HCT116 (cell line): Measurements from ENCODE around the gene TTC16. TPM values are rescaled to one million over a fixed set of nuclear protein-coding genes. Genes with fewer than 3 reads are reported as not detected.

ENCODE experiments used
- ATAC-seq: fragments of 200-7000 bp; cut with Tn5 transposase; 2 replicates; pipeline ENCODE4 v1.9.1; 2020; ENCODE audit warnings: mild to moderate bottlenecking, moderate library complexity
- BruUV-seq: library from RNA; stranded (reverse); fragments of 400-500 nt; replicated peaks from 2 replicates; lab custom pipeline; 2021; lab: Mats Ljungman, UMichigan
- CTCF ChIA-PET: fragments of 300-600 bp; sonication (Branson Sonifier 250); formaldehyde crosslinking; loops from one replicate; lab custom pipeline; 2021; ENCODE audit warnings: antibody characterized with exemption; lab: Charles Lee
- POLR2A ChIA-PET: fragments of 300-600, 350-600 bp; sonication (Branson Sonifier 250); formaldehyde crosslinking; loops from one replicate; lab custom pipeline; 2021; ENCODE audit warnings: antibody characterized with exemption; lab: Charles Lee
- RAD21 ChIA-PET, 2 experiments: fragments of 300-600 bp; sonication (Branson Sonifier 250); formaldehyde crosslinking; loops; one replicate each; lab custom pipeline; 2023; ENCODE audit warnings: low total read pairs in 2 of 2; ENCODE audit not compliant: uncharacterized antibody in 2 of 2, unreplicated experiment in 2 of 2, low non-redundant PET in 1 of 2; lab: Charles Lee
- DNase-seq: peaks from one replicate; pipeline ENCODE4 v3.0.0-alpha.2; 2010; ENCODE audit warnings: low read depth, low spot score
- H2AFZ ChIP-seq: fragments of 200-600 bp; shearing (Covaris generic), sonication (generic); 2 replicates; pipeline ENCODE4 v1.6.1; 2017; ENCODE audit warnings: low read depth, mixed run types, mixed read lengths, antibody characterized with exemption, low read length; ENCODE audit not compliant: poor library complexity, severe bottlenecking
- H3K27ac ChIP-seq: 2 replicates; pipeline ENCODE4 v1.5.1; 2012; ENCODE audit warnings: low read depth, low read length
- H3K27me3 ChIP-seq: fragments of 200-600 bp; sonication (generic); 2 replicates; pipeline ENCODE4 v1.6.1; 2016; ENCODE audit warnings: mixed run types, low read length, mixed read lengths; ENCODE audit not compliant: insufficient read depth
- H3K36me3 ChIP-seq, 2 experiments: fragments of 200-500 bp in 1 of 2; fragments of 200-600 bp in 1 of 2; sonication (Bioruptor generic) in 1 of 2; sonication (generic) in 1 of 2; 2 replicates each; pipeline versions ENCODE4 v1.5.1 to v1.6.1; 2014 to 2016; ENCODE audit warnings: low read length in 2 of 2, inconsistent platforms in 1 of 2, mixed read lengths in 1 of 2, mixed run types in 1 of 2; ENCODE audit not compliant: insufficient read depth in 2 of 2, control insufficient read depth in 1 of 2
- H3K4me1 ChIP-seq, 2 experiments: fragments of 200-600 bp in 1 of 2; sonication (generic) in 1 of 2; 2 replicates each; pipeline versions ENCODE4 v1.5.1 to v1.6.1; 2012 to 2017; ENCODE audit warnings: low read length in 2 of 2, inconsistent platforms in 1 of 2, mild to moderate bottlenecking in 1 of 2, mixed read lengths in 1 of 2, mixed run types in 1 of 2, moderate library complexity in 1 of 2; ENCODE audit not compliant: insufficient read depth in 2 of 2, control insufficient read depth in 1 of 2
- H3K4me2 ChIP-seq: fragments of 200-600 bp; sonication (generic); 2 replicates; pipeline ENCODE4 v1.6.1; 2017; ENCODE audit warnings: mixed run types, low read length, mixed read lengths
- H3K4me3 ChIP-seq, 2 experiments: fragments of 200-600 bp in 1 of 2; sonication (generic) in 1 of 2; replicated peaks in 1 of 2; 2 replicates each; pipeline ENCODE4 v1.5.1; 2011 to 2016; ENCODE audit warnings: low read length in 2 of 2, control low read depth in 1 of 2, low read depth in 1 of 2, mild to moderate bottlenecking in 1 of 2, mixed read lengths in 1 of 2, mixed run types in 1 of 2
- H3K79me2 ChIP-seq: fragments of 200-600 bp; sonication (generic); 2 replicates; pipeline ENCODE4 v1.6.1; 2017; ENCODE audit warnings: mild to moderate bottlenecking, mixed run types, low read length, moderate library complexity, mixed read lengths; ENCODE audit not compliant: insufficient read depth
- H3K9ac ChIP-seq: fragments of 200-600 bp; sonication (generic); 2 replicates; pipeline ENCODE4 v1.6.1; 2016; ENCODE audit warnings: low read length, mixed read lengths
- H3K9me2 ChIP-seq: fragments of 200-600 bp; sonication (generic), shearing (Covaris generic); 2 replicates; pipeline ENCODE4 v1.6.1; 2017; ENCODE audit warnings: mixed run types, mild to moderate bottlenecking, moderate library complexity; ENCODE audit not compliant: insufficient read depth
- H3K9me3 ChIP-seq, 2 experiments: fragments of 200-500 bp in 1 of 2; fragments of 200-600 bp in 1 of 2; sonication (Bioruptor generic) in 1 of 2; sonication (generic) in 1 of 2; 2 replicates each; pipeline ENCODE4 v1.6.1; 2014 to 2017; ENCODE audit warnings: low read length in 2 of 2, mixed read lengths in 2 of 2, inconsistent platforms in 1 of 2, low read depth in 1 of 2, mild to moderate bottlenecking in 1 of 2, mixed run types in 1 of 2, moderate library complexity in 1 of 2; ENCODE audit not compliant: control insufficient read depth in 1 of 2, insufficient read depth in 1 of 2
- H4K20me1 ChIP-seq: fragments of 200-600 bp; sonication (generic), shearing (Covaris generic); 2 replicates; pipeline ENCODE4 v1.6.1; 2017; ENCODE audit warnings: mixed run types, mild to moderate bottlenecking, moderate library complexity; ENCODE audit not compliant: insufficient read depth
- CBX3 ChIP-seq: IDR thresholded peaks from 2 replicates; pipeline ENCODE4 v1.6.1; 2012; ENCODE audit warnings: low read depth
- CEBPB ChIP-seq: IDR thresholded peaks from 2 replicates; pipeline ENCODE4 v1.6.1; 2012; ENCODE audit warnings: low read depth
- EGR1 ChIP-seq: IDR thresholded peaks from 2 replicates; pipeline ENCODE4 v1.6.1; 2012; ENCODE audit warnings: low read depth
- ELF1 ChIP-seq: IDR thresholded peaks from 2 replicates; pipeline ENCODE4 v1.6.1; 2012; ENCODE audit warnings: low read depth, borderline replicate concordance
- EZH2 ChIP-seq: fragments of 200-600 bp; sonication (generic); IDR thresholded peaks from 2 replicates; pipeline ENCODE4 v1.6.1; 2017; ENCODE audit warnings: antibody characterized with exemption, mixed run types
- EZH2phosphoT487 ChIP-seq: fragments of 200-600 bp; IDR thresholded peaks from 2 replicates; pipeline ENCODE4 v1.6.1; 2018; ENCODE audit warnings: antibody characterized with exemption, borderline replicate concordance
- FOSL1 ChIP-seq: IDR thresholded peaks from 2 replicates; pipeline ENCODE4 v1.6.1; 2012; ENCODE audit warnings: low read depth
- POLR2A ChIP-seq: IDR thresholded peaks from 2 replicates; pipeline ENCODE4 v1.7.0; 2011; ENCODE audit warnings: borderline replicate concordance; ENCODE audit not compliant: insufficient read depth, insufficient read length; ENCODE audit errors: extremely low read depth
- POLR2AphosphoS5 ChIP-seq: IDR thresholded peaks from 2 replicates; pipeline ENCODE4 v1.6.1; 2011; ENCODE audit warnings: mild to moderate bottlenecking, low read depth, low read length, moderate library complexity
- RAD21 ChIP-seq: IDR thresholded peaks from 2 replicates; pipeline ENCODE4 v1.6.1; 2012; ENCODE audit warnings: low read depth, mild to moderate bottlenecking
- intact Hi-C: fragments of 100-400 bp; cut with micrococcal nuclease; formaldehyde crosslinking; loops from 2 replicates; pipeline ENCODE4 v1.10.0; 2022
- total RNA-seq: library from RNA; stranded (reverse); gene quantifications from one replicate; pipeline ENCODE4 v1.2.1, GENCODE V29; 2021; ENCODE audit not compliant: unreplicated experiment
- TF ChIP-seq, protein P1 (sequence below): IDR thresholded peaks from 2 replicates; pipeline ENCODE4 v1.6.1; 2012

The TTC16 gene
- total RNA-seq, 1 experiment from 2014 or later, result not detected

DNA sequence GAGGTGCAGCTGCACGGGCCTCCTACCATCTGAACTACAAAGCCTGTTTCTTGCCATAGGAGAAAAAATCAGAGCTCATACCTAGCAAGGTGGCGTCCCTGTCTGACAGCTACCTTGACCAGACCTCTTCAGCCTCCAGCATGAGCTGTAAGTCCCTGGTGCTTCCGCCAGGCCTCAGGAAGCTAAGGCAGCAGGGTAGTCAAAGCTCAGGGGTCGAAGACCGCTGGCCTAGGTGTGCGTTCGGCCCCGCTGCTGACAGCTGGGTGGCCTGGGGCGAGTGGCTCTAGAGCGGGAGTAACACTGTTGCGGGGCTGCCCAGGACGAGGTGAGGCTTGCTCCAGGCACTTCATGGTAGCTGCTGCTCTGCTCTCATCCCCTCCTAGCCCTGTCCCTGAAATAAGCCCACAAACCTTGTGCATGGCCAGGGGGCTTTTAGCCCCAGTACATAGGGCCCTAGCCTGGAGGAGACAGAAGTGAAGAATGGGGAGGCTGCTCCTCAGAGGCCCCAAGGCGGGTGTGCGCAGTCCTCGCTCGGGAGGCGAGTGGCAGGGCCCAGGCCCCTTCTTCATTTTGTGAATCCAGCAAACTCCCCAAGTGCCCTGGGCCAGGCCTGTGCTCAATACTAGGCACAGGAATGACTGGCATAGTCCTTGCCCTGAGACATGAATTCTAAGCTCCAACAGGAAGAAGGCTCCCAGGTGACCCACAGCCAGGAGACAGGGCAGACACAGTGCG lies 13.8 kb downstream of the TTC16 start:
- no peaks in the 10 kb centered on the region for H3K9me3 ChIP-seq
- no TSS peak for BruUV-seq
- no peak overlapping the region for H2AFZ ChIP-seq
- no peak for DNase-seq
- ATAC-seq, result no peak
- POLR2A ChIA-PET, result no interaction called here
- no peaks in the 10 kb centered on the region for H4K20me1 ChIP-seq
- H3K4me3 ChIP-seq, result no peak overlapping the region
- H3K4me1 ChIP-seq, result peaks cover 12 to 21% of the 10 kb centered on the region in 2 experiments
- no peaks in the 10 kb centered on the region for H3K36me3 ChIP-seq
- RAD21 ChIA-PET, result no interaction called here
- no peak overlapping the region for H3K9ac ChIP-seq
- no peaks in the 10 kb centered on the region for H3K79me2 ChIP-seq
- CTCF ChIA-PET, result no interaction called here
- TF ChIP-seq, protein P1, sequence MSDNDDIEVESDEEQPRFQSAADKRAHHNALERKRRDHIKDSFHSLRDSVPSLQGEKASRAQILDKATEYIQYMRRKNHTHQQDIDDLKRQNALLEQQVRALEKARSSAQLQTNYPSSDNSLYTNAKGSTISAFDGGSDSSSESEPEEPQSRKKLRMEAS, result no peak
- TF ChIP-seq FOSL1 (no peak), EZH2 (no peak), CEBPB (no peak), CBX3 (no peak), ELF1 (no peak), EZH2phosphoT487 (no peak), EGR1 (no peak), POLR2AphosphoS5 (no peak), RAD21 (no peak)
- H3K9me2 ChIP-seq, result no peaks in the 10 kb centered on the region
- H3K27ac ChIP-seq, result no peak overlapping the region
- no peaks in the 10 kb centered on the region for H3K27me3 ChIP-seq
- H3K4me2 ChIP-seq, result no peak overlapping the region
- intact Hi-C loops, result no loop called here

DNA sequence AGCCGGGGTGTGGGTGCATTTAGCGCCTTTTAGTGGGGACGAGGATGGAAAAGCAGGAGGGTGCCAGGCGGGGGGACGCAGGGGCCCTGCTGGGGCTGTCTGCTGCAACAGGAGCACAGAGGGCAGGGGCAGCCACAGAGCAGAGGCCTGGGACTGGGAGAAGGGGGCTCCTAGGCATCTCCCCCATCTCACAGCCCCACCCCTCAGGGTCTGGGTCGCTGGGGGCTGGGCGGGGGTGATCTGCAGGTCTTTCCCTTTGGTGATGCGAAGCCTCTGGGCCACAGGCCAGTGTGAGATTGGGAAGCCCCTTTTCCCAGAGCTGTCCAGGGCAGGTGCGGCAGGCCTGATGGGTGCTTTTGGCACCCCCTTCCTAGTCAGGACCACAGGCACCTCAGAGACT lies 14.4 kb downstream of the TTC16 start:
- H3K4me1 ChIP-seq, result peaks cover 7 to 19% of the 10 kb centered on the region in 2 experiments
- no peak overlapping the region for H3K4me3 ChIP-seq
- BruUV-seq, result no TSS peak
- H2AFZ ChIP-seq, result no peak overlapping the region
- ChIA-PET RAD21 (no interaction called here), POLR2A (no interaction called here), CTCF (no interaction called here)
- no peak overlapping the region for H3K27ac ChIP-seq
- H3K9me2 ChIP-seq, result no peaks in the 10 kb centered on the region
- H4K20me1 ChIP-seq, result no peaks in the 10 kb centered on the region
- no peaks in the 10 kb centered on the region for H3K36me3 ChIP-seq
- H3K4me2 ChIP-seq, result no peak overlapping the region
- H3K9ac ChIP-seq, result no peak overlapping the region
- intact Hi-C loops, result no loop called here
- TF ChIP-seq POLR2A, result no peak
- no peaks in the 10 kb centered on the region for H3K9me3 ChIP-seq
- H3K79me2 ChIP-seq, result no peaks in the 10 kb centered on the region
- no peaks in the 10 kb centered on the region for H3K27me3 ChIP-seq
- ATAC-seq, result no peak
- no peak for DNase-seq
